PC-3 (cell line): ENCODE results near the gene DCANP1.

Source experiments
- CTCF ChIP-seq: fragments of 300-600 bp; sonication (generic); conservative IDR thresholded peaks from 2 replicates; pipeline ENCODE4 v1.5.1; 2017; ENCODE audit warnings: antibody characterized with exemption, low read depth, mild to moderate bottlenecking, low read length
- EZH2phosphoT487 ChIP-seq: fragments of 300-600 bp; sonication (generic); IDR thresholded peaks from 2 replicates; pipeline ENCODE4 v1.6.1; 2018; ENCODE audit warnings: mild to moderate bottlenecking, antibody characterized with exemption, low read length, borderline replicate concordance

DNA sequence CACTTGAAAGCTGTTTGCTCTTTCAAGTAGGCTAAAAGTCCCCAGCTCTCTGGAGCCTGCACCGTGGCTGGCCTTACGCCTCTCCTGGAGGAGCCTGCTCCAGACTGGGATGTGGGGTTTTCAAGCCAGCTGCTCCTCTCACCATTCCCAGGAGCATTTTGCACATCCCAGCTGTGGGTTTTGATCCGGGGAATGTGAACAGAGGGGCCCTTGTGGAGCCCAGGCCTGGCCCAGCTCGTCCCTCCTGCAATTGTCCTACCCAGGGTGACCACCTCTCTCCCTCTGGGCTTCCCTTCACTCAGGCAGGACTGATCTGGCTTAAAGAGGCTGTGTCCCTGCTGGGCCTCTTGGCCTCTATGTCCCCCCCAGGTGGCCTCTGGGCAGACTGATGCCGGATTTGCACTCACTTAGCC lies 37.5 kb upstream of the DCANP1 start:
- TF ChIP-seq CTCF (no peak), EZH2phosphoT487 (no peak)
